IPS-NIHi7 (cell line): Measurements from ENCODE around the gene ZNF462.

Source experiments
- DNase-seq: peaks from one replicate; pipeline ENCODE4 v3.0.0; 2012; ENCODE audit warnings: mixed read lengths; ENCODE audit errors: extremely low spot score

Gene ZNF462

GRCh38 chr9:106929471-106930177, 66.7 kb downstream of the ZNF462 start:
- DNase-seq = no peak

DNA sequence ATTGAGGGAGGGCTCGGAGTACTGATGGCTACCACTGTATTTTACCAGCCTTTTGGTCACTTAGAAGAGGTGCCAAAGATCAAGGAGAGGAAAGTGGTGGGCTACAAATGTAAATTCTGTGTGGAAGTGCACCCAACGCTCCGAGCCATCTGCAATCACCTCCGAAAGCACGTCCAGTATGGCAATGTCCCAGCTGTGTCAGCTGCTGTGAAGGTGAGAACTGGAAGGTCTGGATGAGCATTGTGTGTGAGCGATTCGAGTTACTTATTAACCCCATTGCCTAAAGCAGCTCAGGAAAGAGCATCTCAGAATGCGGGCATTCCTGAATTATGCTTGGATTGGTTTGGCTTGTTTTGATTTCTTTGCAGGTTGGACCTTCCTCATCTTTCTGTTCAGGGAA, 67.5 kb downstream of the ZNF462 start:
- DNase-seq = no peak

- no peak for DNase-seq
Observed at GRCh38 chr9:106931466-106931865, 68.5 kb downstream of the ZNF462 start.

- no peak for DNase-seq
Observed at GRCh38 chr9:106932178-106932577, 69.2 kb downstream of the ZNF462 start.

- DNase-seq = no peak
Observed at GRCh38 chr9:106932675-106933074, 69.7 kb downstream of the ZNF462 start.

DNA sequence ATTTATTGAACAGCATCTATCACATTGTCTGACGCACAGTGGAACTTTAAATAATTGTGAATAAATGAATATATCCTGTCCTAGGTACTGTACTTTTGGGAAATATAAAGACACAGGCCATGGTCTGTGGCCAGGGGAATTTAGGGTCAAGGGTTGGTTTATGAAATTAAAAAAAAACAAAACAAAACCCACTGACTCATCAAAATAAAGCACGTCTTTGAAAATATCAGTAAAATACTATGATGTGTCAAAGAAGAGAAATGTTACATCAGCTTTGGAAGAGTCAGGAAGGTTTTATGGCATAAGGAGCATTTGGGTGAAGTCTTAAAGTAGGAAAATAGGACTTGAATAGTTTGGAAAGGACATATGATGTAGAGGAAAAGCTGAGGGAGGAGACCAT, 70.5 kb downstream of the ZNF462 start:
- DNase-seq = no peak

DNA sequence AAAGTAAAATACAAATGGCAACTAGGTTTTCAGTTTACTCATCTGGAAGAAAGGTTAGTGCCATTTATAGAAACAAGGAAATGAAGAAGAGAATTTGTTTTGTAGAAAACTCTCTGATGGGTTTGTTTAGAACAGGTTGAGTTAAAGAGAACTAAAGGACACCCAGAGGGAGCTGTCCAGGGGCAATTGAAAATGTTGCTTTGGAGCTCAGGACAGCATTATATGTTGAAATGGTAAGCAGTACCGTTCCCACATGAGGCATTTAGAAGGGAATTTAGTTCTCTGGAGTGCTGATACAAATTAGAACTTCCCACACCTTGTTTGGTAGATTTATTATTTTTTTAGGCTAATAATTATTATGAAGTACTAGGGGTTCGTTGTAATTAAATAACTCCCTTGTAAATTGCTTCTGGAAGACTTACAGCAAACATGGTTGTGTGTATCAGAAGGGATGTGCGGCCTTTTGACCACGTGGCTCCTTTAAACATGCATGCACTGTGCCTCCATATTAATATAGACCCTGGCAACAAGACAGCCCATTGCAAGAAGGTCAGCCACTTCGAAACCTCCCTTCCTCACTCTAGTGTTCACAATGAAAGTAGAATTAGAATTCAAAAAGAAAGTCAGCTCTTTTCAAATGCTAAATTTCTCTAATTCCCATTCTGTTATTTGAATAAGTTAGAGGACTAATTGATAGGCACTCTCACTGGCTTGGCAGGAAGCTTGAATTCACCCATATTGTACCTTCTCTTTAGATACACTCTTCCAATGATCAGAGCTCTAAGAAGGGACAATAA, 71.7 kb downstream of the ZNF462 start:
- no peak for DNase-seq

DNA sequence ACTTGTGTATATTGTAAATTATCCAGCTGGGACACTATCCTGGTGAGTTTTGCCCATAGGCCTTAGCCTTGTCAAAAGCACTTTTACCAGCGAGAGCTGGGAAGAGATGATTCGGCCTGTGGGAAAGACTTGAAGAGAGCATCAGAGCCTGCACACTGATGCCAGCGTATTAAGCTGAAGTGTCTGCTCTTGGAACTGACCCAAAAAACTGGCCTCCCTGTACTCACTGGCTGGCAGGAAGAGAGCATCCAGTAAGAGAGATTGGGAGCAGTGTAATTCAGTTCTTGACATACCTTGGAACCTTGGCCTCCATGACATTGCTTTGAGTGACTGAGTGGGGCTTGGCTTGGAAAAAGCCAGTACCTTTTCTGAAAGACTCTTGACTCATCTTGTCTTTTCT, 73.7 kb downstream of the ZNF462 start:
- DNase-seq = no peak

DNA sequence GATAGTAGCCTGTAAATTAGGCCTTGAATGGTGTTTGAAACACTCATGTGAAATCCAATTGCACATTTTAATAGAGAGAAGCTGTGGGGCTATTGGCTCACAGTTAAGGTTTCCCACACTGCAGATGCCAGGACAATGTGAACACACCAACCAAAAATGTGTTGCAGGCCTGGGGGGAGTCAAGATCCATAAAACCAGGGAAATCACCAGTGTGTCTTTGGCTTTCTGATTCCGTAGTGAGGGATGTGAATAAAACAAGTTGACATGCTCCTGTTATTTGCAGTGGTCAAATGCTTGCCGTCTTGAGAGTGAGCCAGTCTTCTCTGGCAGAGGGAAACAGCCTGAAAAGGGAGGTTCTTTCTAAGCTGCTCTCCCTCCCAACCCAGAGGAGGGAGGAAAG, 79.0 kb downstream of the ZNF462 start:
- DNase-seq = no peak

- no peak for DNase-seq
Observed at GRCh38 chr9:106945727-106946660, 83.0 kb downstream of the ZNF462 start.

GRCh38 chr9:106947106-106947900, 84.3 kb downstream of the ZNF462 start:
- no peak for DNase-seq

DNA sequence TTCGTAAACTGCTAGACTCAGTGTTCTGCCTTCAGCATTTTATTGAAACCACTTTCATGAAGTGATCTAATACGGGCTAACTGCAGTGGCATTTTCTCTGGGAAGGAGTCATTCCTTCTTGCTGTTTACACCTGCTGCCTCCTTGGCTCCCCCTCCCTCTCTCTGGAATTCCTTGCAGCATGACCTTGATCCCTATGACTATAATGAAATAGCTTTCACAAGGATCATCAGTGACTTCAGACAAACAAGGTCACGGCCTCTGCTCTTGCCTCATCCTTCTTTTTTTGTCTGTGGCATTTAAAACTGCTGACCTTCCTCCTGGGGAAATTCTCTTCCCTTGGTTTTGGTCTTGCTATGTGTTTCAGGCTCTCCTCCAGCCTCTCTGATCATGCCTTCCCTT, 90.2 kb downstream of the ZNF462 start:
- no peak for DNase-seq

DNA sequence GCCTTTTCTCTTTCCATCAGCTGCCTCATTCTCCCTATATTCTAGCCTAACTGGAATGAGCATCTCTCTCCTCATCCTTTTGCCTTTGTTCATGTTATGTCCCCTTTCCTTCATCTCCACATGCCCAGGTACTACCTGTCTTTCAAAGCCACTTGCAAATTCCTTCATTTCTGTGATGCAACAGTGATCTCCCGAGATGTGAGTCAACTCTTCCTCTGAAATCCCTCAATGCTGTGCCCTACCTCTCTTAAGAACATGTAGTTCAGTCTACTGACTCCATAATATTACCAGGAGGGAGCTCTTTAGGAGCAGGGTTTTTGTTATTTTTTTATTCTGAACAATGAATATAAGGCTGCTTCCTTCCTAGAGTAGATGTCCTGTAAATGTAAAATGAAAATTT, 91.6 kb downstream of the ZNF462 start:
- DNase-seq = no peak

DNA sequence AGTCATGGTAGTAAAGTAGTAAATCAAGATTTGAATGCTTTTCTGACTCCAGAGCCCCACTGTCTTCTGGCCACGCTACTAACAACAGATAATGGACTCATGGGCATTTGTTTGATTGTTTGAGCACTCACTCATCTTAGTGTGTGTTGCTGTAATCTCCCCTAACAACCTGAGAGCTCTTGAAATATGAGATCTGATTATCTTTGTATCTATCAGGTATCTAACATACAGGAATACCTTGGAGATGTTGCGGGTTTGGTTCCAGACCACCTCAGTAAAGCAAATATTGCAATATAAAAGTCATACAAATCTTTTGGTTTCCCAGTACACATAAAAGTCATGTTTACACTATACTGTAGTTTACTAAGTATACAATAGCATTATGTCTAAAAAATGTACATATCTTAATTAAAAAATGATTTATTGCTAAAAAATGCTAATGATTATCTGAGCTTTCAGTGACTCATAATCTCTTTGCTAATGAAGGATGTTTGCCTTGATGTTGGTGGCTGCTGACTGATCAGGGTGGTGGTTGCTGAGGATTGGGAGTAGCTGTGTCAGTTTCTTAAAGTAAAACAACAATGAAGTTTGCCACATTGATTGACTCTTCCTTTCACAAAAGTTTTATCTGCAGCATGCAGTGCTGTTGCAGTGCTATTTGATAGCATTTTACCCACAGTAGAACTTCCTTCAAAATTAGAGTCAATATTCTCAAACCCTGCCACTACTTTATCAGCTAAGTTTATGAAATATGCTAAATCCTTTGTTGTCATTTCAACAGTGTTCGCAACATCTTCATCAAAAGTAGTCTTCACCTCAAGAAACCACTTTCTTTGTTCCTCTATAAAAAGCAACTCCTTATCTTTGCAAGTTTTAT, 92.2 kb downstream of the ZNF462 start:
- no peak for DNase-seq

- no peak for DNase-seq
Observed at GRCh38 chr9:106956971-106957370, 94.0 kb downstream of the ZNF462 start.

DNA sequence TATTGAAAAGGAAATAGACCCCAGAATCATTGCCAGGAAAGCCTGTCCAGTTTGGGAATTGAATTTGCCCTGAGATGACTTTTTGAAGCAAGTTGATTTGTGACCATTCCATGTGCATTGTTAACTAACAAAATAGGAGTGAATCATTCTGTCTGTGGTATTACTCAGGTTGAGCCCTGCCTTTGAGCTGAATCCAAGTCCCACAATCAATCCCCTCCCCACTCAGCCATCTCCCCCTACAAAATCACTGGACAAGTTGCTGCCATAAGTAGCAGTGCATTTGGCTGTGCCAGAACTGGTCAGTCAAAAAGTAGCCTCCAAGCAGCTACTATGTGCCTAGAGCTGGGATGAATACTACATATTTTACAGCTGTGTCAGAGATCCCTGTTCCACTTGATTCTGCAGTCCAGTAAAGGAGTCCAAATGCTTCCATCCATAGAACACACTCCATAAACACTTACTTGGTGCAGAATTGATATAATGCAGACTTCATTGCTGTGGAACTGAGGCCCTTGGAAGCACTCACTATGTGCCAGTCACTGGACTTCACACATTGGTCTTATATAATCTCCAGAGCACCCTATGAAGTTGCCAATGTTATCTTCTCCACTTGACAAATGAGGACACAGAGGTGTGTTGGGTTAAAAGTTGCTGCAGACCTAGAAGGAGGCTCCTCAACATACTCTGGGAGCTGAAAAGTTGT, 96.1 kb downstream of the ZNF462 start:
- no peak for DNase-seq

DNA sequence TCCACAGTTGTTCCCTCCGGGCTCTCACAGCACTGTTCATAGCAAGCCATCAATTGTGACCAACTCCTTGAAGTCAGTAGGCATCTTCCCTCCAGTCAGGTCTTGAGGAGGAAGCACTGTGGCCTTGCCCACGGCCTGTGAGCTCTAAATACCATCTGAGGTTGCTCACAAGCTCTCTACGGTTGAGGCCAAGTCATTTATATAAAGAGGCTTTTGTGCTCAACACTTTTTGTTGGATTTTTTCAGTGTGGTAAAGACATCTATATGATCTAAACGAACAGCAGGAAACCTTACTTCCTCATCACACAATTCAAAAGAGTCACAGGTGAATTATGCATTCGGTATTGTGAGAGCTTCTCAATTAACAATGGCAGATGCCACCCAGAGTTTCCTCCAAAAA, 97.3 kb downstream of the ZNF462 start:
- no peak for DNase-seq

DNA sequence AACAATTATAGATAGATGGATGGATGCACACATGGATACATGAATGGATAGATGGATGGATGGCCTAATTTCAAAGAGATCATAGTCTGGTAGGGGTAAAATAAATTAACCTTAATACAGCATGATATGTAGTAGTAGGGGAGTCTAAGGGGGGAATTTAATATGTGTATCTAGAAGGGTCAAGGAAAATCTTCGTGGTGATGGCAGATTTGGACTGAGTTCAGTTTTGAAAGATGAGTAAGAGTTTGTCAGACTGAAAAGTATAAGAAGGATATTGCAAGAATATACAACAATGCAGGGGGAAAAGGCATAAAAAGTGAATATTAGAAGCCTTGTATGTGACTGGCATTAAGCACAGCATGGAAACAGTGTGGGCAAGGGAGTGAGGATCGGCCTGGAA, 98.7 kb downstream of the ZNF462 start:
- DNase-seq = no peak

- DNase-seq = no peak
Observed at GRCh38 chr9:106962122-106962521, 99.2 kb downstream of the ZNF462 start.
